Epithelial cell of proximal tubule (primary cell): Measurements from ENCODE around the gene MTUS2. TPM values are rescaled to one million over a fixed set of nuclear protein-coding genes. Genes with fewer than 3 reads are reported as not detected.

Source experiments
- DNase-seq: peaks from one replicate; pipeline ENCODE4 v3.0.0-alpha.2; 2011; ENCODE audit warnings: low read depth
- H3K4me3 ChIP-seq: 2 replicates; pipeline ENCODE4 v1.5.1; 2011; ENCODE audit warnings: low read depth, mild to moderate bottlenecking, low read length
- CTCF ChIP-seq: conservative IDR thresholded peaks from 2 replicates; pipeline ENCODE4 v1.5.1; 2012; ENCODE audit warnings: low read depth, mild to moderate bottlenecking, low read length
- total RNA-seq: library from RNA; depleted of rRNA; stranded (reverse); fragments of >200 nt; gene quantifications from 2 replicates; pipeline ENCODE4 v1.2.3, GENCODE V29; 2015

MTUS2 gene
- total RNA-seq, 1 donor from 2014 or later: not detected

DNA sequence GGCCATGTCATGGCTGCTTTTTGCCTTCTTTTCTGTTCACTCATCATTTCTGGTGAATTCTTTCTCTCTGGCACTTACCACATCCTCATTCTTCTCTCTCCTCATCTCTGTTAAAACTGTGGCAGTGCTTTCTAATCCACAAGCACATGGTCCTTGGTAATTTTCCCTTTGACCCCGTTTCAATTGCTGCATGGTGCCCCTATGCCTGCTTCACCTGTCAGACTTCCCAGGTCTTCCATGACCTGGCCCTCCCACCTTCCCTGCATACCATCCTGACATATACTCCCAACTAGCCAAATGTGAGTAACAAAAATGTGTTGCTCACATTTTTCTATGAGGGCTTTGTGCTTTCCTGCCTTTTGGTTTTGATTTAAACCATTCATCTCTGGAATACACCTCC, 286.5 kb downstream of the MTUS2 start:
- no peak for DNase-seq
- no peak overlapping the region for H3K4me3 ChIP-seq
- TF ChIP-seq CTCF: no peak

DNA sequence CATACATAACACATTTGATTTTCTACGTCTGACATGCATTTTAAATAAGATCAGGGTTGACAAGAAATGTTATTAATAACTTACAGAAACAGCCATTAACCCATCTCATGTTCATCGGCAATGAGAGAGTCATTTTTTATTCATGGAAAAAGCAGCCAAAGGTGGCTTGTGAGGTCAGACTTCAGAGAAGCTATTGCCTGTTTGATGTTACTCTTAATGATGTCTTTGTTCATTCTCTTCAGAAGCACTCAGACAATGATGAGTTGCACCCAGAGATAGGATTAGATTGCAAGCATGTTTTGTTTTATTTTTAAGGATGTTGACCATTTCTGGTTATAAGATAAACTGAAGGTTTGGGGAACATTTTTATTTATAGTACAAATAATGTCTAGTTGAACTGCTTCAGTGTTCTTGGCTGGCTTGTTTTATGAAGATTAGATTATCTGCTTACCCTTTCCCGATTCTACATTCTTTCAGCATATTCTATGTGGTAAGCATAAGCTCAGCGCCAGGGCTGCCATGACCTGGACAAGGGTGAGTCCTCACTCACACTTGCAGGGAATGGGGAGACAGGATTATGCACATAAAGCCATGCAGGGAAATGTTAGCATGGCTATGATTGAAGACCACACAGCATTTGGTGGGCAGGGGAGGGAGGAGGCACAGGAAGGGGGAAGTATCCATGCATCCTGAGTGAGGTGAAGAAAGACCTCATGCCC, 288.1 kb downstream of the MTUS2 start:
- DNase-seq: no peak
- H3K4me3 ChIP-seq: no peak overlapping the region

DNA sequence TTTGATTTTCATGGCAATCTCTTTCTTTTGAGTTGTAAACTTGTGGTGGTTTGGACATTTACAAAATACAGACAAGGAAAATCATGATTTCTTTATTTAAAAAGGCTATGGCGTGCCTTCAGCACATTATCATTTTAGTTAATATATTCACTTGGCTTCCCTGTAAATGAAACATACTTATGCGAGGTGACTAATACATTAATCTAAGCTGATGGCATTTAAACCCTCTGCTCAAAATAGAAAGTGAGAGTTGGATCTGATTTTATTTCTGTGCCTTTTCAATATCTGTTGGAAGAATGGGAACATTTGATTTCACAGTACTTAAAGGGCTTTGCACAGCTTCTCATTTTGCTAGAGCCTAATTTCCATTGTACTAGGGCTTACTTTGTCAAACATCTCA, 289.8 kb downstream of the MTUS2 start:
- TF ChIP-seq CTCF: no peak
- no peak for DNase-seq
- H3K4me3 ChIP-seq: no peak overlapping the region

More for the DNA sequence above, 288.1 kb downstream of the MTUS2 start:
- TF ChIP-seq CTCF: no peak

DNA sequence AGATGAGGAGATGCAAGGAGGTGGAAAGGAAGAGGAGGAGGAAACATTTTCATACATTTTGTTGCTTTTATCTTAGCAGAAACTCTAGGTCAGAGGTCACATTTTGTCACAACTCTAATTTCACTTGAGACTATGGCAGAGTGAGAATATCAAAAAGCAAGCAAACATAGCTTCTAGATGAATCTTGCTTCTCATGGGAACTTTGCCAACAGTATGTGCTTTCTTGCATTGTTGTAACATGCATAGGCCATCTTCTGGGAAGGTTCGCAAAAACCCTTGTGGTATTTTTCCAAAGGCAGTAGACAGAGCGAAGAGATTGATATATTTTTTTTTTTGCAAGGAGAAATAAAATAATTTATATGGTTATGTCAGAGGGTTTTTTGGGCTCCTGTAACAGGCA, 291.3 kb downstream of the MTUS2 start:
- DNase-seq: no peak
- no peak overlapping the region for H3K4me3 ChIP-seq
- no peak for TF ChIP-seq CTCF

DNA sequence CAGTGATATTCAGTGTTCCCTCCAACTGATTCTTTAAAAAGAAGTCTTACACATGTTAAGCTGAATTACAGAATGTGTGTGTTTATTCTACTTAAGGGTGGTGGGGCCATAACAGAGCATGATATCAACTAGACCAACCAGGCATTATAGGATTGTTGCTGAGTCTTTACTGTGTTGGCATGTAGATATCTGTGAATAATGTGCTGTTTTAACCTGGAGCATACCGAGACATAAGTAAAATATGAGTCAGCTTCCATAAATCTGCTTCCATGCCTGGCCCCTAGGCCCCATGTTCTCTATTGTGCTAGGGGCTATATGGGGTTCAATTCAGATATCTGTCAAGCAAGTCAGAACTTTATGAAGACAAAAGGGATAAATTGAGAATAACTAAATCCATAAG, 295.7 kb downstream of the MTUS2 start:
- no peak for DNase-seq
- H3K4me3 ChIP-seq: no peak overlapping the region
- TF ChIP-seq CTCF: no peak

DNA sequence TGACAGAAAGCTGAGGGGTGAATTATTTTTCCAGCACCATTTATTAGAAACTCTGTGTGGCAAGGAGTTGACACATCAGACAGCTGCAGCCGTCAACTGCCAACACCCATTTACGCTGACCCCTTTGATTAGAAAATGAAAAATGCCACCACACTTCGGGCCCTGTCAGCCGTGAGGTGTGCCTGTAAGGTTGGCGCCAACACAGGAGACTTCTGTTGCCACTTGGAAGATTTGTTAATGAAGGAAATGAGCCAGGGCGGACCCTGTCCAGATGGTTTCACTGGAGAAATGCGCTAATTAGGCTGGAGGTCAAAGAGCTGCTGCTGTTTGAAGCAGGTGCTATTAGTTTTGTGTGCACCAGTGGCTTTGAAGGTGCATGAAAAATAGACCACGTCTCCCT, 297.5 kb downstream of the MTUS2 start:
- no peak for TF ChIP-seq CTCF
- H3K4me3 ChIP-seq: no peak overlapping the region
- no peak for DNase-seq

- no peak overlapping the region for H3K4me3 ChIP-seq
- DNase-seq: no peak
- no peak for TF ChIP-seq CTCF
Measured at GRCh38 chr13:29118471-29118870, 298.3 kb downstream of the MTUS2 start.
